IMR-90 (cell line): Measurements from ENCODE around the gene NCOA7. TPM values are rescaled to one million over a fixed set of nuclear protein-coding genes. Genes with fewer than 3 reads are reported as not detected.

Experiments used
- ATAC-seq: fragments of 200-7000 bp; cut with Tn5 transposase; 2 replicates; pipeline ENCODE4 v1.9.1; 2020; ENCODE audit warnings: low read depth, mild to moderate bottlenecking, moderate library complexity
- BruUV-seq: library from RNA; stranded (reverse); fragments of 400-500 nt; replicated peaks from 2 replicates; lab custom pipeline; 2021; lab: Mats Ljungman, UMichigan
- CTCF ChIA-PET: fragments of 300-600 bp; formaldehyde crosslinking; extraction: SDS; loops from one replicate; lab custom pipeline; 2021; ENCODE audit warnings: antibody characterized with exemption; lab: Yijun Ruan, JAX
- POLR2A ChIA-PET: fragments of 300-600 bp; sonication (Branson Sonifier 250); formaldehyde crosslinking; loops from one replicate; lab custom pipeline; 2022; ENCODE audit warnings: antibody characterized with exemption; ENCODE audit not compliant: unreplicated experiment; lab: Charles Lee
- DNase-seq: peaks from one replicate; pipeline ENCODE4 v3.0.0; 2013
- H2AFZ ChIP-seq: replicated peaks from 2 replicates; pipeline ENCODE3; 2013; ENCODE audit warnings: low read length, mild to moderate bottlenecking; ENCODE audit not compliant: poor library complexity
- H2AK5ac ChIP-seq: 2 replicates; pipeline ENCODE4 v1.6.1; 2013; ENCODE audit warnings: low read depth, low read length, inconsistent platforms
- H2AK9ac ChIP-seq: replicated peaks from 2 replicates; pipeline ENCODE3; 2013; ENCODE audit warnings: mild to moderate bottlenecking, low read depth, low read length, moderate library complexity; ENCODE audit not compliant: poor library complexity
- H2BK120ac ChIP-seq: 2 replicates; pipeline ENCODE4 v1.6.1; 2013; ENCODE audit warnings: low read depth, low read length, inconsistent platforms
- H2BK15ac ChIP-seq: 3 replicates; pipeline ENCODE4 v1.6.1; 2013; ENCODE audit warnings: low read depth, low read length, inconsistent platforms
- H2BK20ac ChIP-seq: 2 replicates; pipeline ENCODE4 v1.6.1; 2013; ENCODE audit warnings: low read depth, mild to moderate bottlenecking, inconsistent platforms, low read length, moderate library complexity
- H2BK5ac ChIP-seq: 2 replicates; pipeline ENCODE4 v1.6.1; 2013; ENCODE audit warnings: mild to moderate bottlenecking, low read depth, low read length, inconsistent platforms; ENCODE audit not compliant: poor library complexity, severe bottlenecking
- H3K14ac ChIP-seq: replicated peaks from 2 replicates; pipeline ENCODE4 v1.6.1; 2013; ENCODE audit warnings: low read depth, low read length, inconsistent platforms
- H3K18ac ChIP-seq: 2 replicates; pipeline ENCODE4 v1.6.1; 2013; ENCODE audit warnings: low read depth, low read length, control low read depth
- H3K23ac ChIP-seq: 2 replicates; pipeline ENCODE4 v1.6.1; 2013; ENCODE audit warnings: low read depth, low read length, inconsistent platforms
- H3K27ac ChIP-seq: 2 replicates; pipeline ENCODE4 v1.5.1; 2013; ENCODE audit warnings: mild to moderate bottlenecking, control low read depth, low read length; ENCODE audit not compliant: insufficient read depth
- H3K27me3 ChIP-seq: 2 replicates; pipeline ENCODE4 v1.6.1; 2013; ENCODE audit warnings: low read length; ENCODE audit not compliant: control insufficient read depth, insufficient read depth
- H3K36me3 ChIP-seq: 2 replicates; pipeline ENCODE4 v1.6.1; 2013; ENCODE audit warnings: low read length, mixed read lengths; ENCODE audit not compliant: control insufficient read depth, insufficient read depth
- H3K4ac ChIP-seq: 2 replicates; pipeline ENCODE4 v1.6.1; 2013; ENCODE audit warnings: low read depth, low read length, inconsistent platforms
- H3K4me1 ChIP-seq: 2 replicates; pipeline ENCODE4 v1.6.1; 2013; ENCODE audit warnings: low read length, mixed read lengths; ENCODE audit not compliant: control insufficient read depth, insufficient read depth
- H3K4me2 ChIP-seq: 2 replicates; pipeline ENCODE4 v1.6.1; 2013; ENCODE audit warnings: low read depth, mild to moderate bottlenecking, control low read depth, low read length, moderate library complexity
- H3K4me3 ChIP-seq: 2 replicates; pipeline ENCODE4 v1.5.1; 2013; ENCODE audit warnings: low read depth, mild to moderate bottlenecking, control low read depth, low read length, moderate library complexity; ENCODE audit not compliant: insufficient read depth
- H3K56ac ChIP-seq: 2 replicates; pipeline ENCODE4 v1.6.1; 2013; ENCODE audit warnings: low read length, inconsistent platforms; ENCODE audit not compliant: insufficient read depth; ENCODE audit errors: extremely low read depth
- H3K79me1 ChIP-seq, 2 experiments: 2 replicates each; pipeline ENCODE4 v1.6.1; 2013; ENCODE audit warnings: low read length in 2 of 2, inconsistent platforms in 1 of 2, low read depth in 1 of 2
- H3K9ac ChIP-seq: 2 replicates; pipeline ENCODE4 v1.6.1; 2013; ENCODE audit warnings: low read depth, low read length, control low read depth
- H3K9me1 ChIP-seq: 2 replicates; pipeline ENCODE4 v1.6.1; 2013; ENCODE audit warnings: low read length, inconsistent platforms; ENCODE audit not compliant: insufficient read depth
- H3K9me3 ChIP-seq: 2 replicates; pipeline ENCODE4 v1.6.1; 2013; ENCODE audit warnings: low read length; ENCODE audit not compliant: control insufficient read depth, insufficient read depth
- H4K20me1 ChIP-seq: 2 replicates; pipeline ENCODE4 v1.6.1; 2013; ENCODE audit warnings: low read length, inconsistent platforms; ENCODE audit not compliant: insufficient read depth
- H4K5ac ChIP-seq: 2 replicates; pipeline ENCODE4 v1.6.1; 2013; ENCODE audit warnings: mild to moderate bottlenecking, low read depth, low read length, control low read depth
- H4K8ac ChIP-seq, 2 experiments: 2 replicates each; pipeline ENCODE4 v1.6.1; 2013; ENCODE audit warnings: low read depth in 2 of 2, low read length in 2 of 2, control low read depth in 1 of 2, inconsistent platforms in 1 of 2
- H4K91ac ChIP-seq: 2 replicates; pipeline ENCODE4 v1.6.1; 2013; ENCODE audit warnings: low read depth, low read length, inconsistent platforms; ENCODE audit not compliant: insufficient read depth
- CHD1 ChIP-seq: IDR thresholded peaks from 2 replicates; pipeline ENCODE4 v1.6.1; 2012; ENCODE audit warnings: low read depth, low read length, improper control_type of control experiment
- WGBS, 2 experiments: methylation state at CpG; one replicate each; pipeline versions ENCODE4 v1.1.5 to v1.1.7; 2013; ENCODE audit warnings: missing lambda C conversion rate in 2 of 2; ENCODE audit not compliant: insufficient read length in 1 of 2; ENCODE audit errors: extremely low coverage in 2 of 2; 5-methylcytosine and 5-hydroxymethylcytosine counted together
- dilution Hi-C: fragments of 300-500 bp; cut with HindIII; formaldehyde crosslinking; loops from one replicate; pipeline ENCODE4 v1.14.3; 2018; ENCODE audit warnings: low sequenced_read_pairs; ENCODE audit not compliant: unreplicated experiment
- in situ Hi-C: fragments of 300-500 bp; cut with MboI; formaldehyde crosslinking; loops from 3 replicates; pipeline ENCODE4 v1.14.3; 2019; ENCODE audit warnings: low sequenced_read_pairs, inconsistent platforms, mixed read lengths
- intact Hi-C: fragments of 100-400 bp; cut with micrococcal nuclease; formaldehyde crosslinking; loops from 2 replicates; pipeline ENCODE4 v1.10.0; 2022
- polyA plus RNA-seq, 3 experiments: library from polyadenylated mRNA; depleted of rRNA; stranded (reverse); fragments of >200 nt; gene quantifications; 2 replicates each; pipeline ENCODE4 v1.2.3, GENCODE V29; 2012; ENCODE audit warnings: low replicate concordance in 1 of 3
- total RNA-seq: library from RNA; depleted of rRNA; stranded (reverse); fragments of >200 nt; gene quantifications from 2 replicates; pipeline ENCODE4 v1.2.3, GENCODE V29; 2012

The NCOA7 gene
- total and polyA plus RNA-seq, 2 of the 4 experiments (the other 2 are of a cell fraction): 12.6 to 12.9 TPM

GRCh38 chr6:125827788-125828320 lies 37.1 kb downstream of the NCOA7 start:
- Histone ChIP-seq H3K56ac (no peak overlapping the region), H2BK15ac (no peak overlapping the region), H2BK20ac (no peak overlapping the region), H3K4ac (no peak overlapping the region), H3K9me3 (no peaks in the 10 kb centered on the region), H4K20me1 (no peaks in the 10 kb centered on the region), H3K36me3 (0 out of 2 replicates have a peak, but pooled peaks cover 1% of the 10 kb centered on the region), H3K4me1 (no peaks in the 10 kb centered on the region), H4K91ac (no peak overlapping the region), H3K4me3 (no peak overlapping the region), H3K27ac (no peak overlapping the region), H3K23ac (no peak overlapping the region), H2AK5ac (no peak overlapping the region), H2AK9ac (no peak overlapping the region), H4K5ac (no peak overlapping the region), H2BK5ac (no peak overlapping the region), H3K79me1 (peaks cover 3 to 6% of the 10 kb centered on the region in 2 experiments; a peak in 3 of 4 replicates), H3K27me3 (no peaks in the 10 kb centered on the region), H3K9me1 (no peaks in the 10 kb centered on the region; the same call in 1 of the 2 replicates), H2AFZ (no peak overlapping the region), H3K9ac (no peak overlapping the region), H2BK120ac (no peak overlapping the region), H3K18ac (no peak overlapping the region), H4K8ac (no peak overlapping the region), H3K14ac (no peak overlapping the region), H3K4me2 (no peak overlapping the region)
- CTCF ChIA-PET: no interaction called here
- WGBS, 2 experiments: 100% methylated on average over 1 of the region's 2 CpGs; no CpG with 5 or more reads in 1 of the 2 experiments
- ATAC-seq (no peak), DNase-seq (no peak)
- dilution Hi-C loops: no loop called here
- intact Hi-C loops: no loop called here
- in situ Hi-C loops: no loop called here
- BruUV-seq: no TSS peak
- no peak for TF ChIP-seq CHD1
- POLR2A ChIA-PET: no interaction called here
